T-helper 9 cell (primary cell): ENCODE measurements around the gene SPRED2.

Experiments
- DNase-seq: peaks from one replicate; pipeline ENCODE4 v3.0.0-alpha.2; 2020

SPRED2 gene

DNA sequence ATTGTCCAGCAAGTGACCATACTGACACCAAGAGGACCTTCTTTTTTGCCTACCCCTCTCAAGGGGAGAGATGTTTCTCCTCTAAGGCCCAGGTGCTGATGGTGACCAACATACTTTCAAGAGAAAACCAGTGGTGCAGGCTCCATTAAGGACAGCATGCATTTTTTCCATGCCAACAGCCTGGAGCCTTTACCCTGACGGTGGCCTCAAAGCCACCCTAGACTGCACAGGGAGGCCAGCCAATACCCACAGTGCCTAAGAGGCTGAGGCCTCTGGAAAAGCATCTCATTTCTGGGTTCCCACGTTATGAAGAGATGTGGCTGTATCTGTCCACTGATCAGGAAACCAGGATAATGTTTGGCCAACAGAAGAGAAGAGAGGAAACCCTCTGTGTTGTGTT lies 19.3 kb downstream of the SPRED2 start:
- DNase-seq, result no peak

DNA sequence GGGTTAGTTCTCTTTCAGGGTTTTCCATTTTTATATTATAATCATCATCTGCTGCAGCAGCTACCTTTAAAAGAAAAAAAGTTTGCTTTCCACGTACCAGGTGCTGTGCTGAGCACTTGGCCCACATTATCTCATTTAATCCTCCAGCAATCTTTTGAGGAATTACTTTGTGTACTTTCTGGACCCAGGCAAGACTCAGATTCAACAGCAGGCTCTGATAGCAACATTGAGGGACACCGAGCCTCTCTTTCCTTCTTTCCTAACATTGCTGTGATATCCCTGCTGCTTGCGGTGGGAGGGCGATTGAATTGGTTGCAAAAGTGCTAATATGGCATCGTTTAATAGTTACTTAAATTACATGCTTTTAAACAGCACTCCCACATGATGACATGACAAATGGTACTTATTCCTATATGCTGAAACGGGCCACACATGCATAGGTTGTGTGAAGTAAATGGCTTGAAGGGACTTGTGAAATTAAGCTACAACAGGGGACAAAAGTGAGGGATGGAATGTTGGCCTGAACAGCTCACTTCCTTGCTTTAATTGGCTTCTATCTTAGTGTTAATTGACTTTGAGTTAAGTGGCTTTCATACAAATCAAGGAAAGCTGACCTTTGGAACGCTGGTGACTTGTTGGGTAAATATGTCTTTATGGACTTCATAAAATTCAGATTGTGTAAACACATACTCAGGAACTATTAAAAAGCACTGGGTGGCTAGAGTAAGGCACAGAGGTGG lies 21.2 kb downstream of the SPRED2 start:
- no peak for DNase-seq

DNA sequence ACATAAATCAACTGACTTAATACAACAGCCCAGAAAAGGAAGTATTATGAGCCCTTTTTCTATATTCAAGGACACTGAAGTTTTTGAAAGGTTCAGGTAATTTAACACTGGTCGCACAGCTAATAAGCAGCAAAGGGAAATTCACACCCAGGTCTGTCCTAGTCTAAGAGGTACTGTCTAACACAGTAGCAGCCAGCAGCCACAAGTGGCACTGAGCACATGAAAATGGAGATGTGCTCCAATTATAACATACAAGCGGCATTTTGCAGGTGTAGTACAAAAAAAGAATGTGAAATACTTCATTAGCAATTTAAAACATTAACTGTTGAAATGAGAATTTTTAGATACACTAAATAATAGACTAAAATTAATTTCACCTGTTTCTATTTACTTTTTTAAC lies 23.4 kb downstream of the SPRED2 start:
- DNase-seq, result no peak

DNA sequence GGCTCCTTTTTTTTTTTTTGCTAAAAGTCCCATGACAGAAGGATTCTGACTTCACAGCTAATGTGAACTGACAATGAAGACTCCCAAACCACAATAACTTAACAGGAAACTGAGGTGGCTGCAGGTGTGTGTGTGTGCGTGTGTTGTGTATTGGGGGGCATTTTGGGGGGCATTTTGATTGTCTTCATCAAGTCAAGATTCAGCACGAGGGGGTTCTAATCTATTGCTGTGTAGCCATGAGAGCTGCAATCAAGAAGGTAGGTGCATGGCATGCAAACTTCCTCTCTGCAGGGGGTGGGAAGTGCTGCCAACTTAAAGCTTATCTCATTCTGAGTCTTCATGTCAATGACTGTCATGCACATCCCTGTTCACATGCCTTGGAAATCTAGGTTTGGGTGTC lies 25.2 kb downstream of the SPRED2 start:
- no peak for DNase-seq

DNA sequence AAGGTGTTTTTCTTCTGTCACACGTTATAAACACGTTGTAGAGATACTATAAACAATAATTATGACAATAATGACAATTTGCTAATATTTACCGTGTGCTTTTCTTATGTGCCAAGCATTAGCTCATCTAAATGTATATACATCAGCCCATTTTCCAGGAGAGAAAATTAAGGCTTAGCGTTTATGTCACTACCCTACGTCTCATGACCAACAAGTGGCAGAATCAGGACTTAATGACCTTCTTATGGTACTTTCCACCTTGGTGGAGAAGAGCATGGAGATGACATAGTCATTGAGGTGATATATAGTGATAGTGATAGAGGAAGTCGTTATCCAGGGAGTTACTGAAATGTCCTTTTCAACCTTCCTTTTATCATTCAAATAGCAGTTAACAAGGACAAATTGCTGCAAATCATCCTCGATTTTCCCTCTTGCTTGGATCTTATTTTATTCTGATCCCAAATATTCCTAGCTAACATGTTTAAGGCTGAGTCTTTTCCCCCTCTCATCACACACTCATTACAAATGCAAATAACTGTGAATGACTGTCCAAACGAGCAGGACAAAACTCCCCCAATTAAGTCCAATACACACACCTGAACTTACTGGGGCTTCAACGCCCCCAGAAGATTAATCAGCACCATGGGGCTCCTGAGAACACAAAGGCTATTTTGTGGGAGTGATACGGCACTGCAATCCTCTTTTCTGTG lies 27.3 kb downstream of the SPRED2 start:
- no peak for DNase-seq

DNA sequence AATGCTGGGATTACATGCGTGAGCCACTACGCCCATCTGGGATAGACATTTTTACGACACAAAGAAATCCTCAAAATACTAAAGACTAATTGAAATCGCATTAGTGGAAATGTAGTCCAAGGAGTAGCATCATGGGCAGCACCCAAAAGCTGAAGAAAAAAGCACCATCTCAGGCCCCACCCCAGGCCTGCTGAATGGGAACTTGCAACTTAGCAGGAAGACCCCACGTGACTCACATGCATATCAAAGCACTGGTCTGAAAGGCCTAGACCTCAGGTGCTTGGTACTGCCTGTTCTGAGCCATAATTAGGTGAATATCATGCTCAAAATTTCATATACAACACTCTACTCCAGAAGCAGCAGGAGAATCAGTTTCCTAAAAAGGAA lies 28.9 kb downstream of the SPRED2 start:
- DNase-seq, result no peak

DNA sequence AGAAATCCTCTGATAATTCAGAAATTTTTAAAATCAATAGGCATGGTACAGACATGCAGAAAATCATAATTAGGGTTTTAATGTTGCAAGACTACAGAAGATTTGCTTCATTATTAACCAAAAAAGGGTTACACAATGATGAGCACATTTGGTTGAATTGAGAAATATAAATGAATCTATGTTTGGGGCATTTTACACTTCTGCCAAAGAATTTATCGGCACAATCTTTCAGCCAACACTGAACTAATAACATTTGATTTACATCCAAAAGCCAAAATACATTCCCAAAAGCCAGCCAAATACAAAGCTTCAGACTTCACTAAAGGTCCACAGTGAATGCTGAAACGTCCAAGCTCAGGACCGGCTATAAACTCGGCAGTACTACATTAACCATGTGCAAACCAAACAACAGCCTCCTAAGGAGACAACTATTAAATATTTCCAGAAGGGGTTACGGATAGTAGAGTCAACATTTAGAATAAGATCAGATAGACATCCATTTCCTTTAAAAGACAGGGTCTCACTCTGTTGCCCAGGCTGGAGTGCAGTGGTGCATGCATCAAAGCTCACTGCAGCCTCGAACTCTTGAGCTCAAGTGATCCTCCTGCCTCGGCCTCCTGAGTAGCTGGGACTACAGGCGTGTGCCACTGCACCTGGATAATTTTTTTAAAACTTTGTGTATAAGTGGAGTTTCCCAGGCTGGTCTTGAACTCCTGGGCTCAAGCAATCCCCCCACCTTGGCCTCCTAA lies 29.4 kb downstream of the SPRED2 start:
- DNase-seq, result no peak

DNA sequence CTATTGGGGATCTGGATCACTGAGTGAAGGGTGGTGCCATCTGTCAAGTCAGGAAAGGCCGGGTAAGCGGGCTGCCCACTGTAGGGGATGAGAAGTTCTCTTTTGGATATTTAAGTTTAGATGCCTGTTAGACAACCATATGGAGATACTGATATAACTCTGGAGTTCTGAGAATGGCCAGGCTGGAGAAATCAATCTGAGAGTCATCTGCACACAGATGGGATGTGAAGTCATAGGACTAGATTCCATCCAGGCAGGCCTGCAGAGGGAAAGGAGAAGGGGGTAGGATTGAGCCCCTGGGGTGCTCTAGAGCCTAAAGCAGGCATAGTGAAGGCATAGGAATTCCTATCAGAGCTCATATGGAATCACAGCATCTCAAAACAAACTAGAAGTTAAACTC lies 30.1 kb downstream of the SPRED2 start:
- no peak for DNase-seq

DNA sequence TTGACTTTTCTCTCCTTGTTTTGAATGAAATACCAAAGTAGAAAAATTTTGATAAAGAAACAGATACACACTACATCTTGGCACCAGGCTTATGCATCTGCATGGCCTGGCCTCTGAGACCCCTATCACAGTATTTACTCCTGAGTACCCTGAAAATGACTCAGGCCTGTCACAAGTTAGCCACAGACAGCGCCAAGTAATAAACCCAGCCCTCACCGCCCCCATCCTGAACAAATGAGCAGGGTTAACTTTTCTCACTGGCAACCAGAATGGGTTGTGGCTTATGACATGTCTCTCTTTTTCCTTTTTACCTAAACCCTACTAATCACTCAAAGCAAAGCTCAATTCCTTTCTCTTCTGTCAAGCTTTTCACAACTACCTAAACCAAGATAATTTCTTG lies 35.3 kb downstream of the SPRED2 start:
- no peak for DNase-seq

DNA sequence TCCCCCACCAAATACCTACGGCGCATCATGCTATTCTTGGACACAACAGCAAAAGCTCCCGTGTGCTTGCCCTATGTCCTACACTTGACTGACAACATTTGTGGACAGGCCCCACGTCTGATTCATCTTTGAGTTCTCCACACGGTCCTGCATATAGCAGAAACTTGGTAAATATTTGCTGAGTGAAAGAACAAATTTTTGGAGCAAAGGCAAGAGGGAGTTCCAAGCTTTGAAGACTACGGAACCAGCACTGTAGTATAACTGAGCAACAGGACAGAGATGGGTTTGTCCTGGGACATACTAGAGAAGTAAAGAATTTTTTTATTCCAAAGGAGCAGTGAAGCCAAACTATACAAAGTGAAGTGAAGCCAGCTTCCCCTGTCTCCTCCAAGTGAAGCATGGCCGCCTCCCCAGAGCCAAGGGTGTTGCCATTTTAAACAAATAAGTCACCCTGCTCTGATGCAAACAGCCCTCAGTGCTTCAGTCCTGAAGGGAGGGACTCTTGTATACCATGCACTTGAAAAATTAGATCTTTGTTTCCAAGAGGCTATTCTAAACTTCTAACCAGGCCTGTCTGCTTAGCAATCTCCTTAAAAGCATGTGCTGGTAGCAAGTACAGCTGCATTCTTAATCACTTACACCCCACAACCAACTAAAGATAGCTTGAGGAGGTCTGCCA lies 35.9 kb downstream of the SPRED2 start:
- no peak for DNase-seq

DNA sequence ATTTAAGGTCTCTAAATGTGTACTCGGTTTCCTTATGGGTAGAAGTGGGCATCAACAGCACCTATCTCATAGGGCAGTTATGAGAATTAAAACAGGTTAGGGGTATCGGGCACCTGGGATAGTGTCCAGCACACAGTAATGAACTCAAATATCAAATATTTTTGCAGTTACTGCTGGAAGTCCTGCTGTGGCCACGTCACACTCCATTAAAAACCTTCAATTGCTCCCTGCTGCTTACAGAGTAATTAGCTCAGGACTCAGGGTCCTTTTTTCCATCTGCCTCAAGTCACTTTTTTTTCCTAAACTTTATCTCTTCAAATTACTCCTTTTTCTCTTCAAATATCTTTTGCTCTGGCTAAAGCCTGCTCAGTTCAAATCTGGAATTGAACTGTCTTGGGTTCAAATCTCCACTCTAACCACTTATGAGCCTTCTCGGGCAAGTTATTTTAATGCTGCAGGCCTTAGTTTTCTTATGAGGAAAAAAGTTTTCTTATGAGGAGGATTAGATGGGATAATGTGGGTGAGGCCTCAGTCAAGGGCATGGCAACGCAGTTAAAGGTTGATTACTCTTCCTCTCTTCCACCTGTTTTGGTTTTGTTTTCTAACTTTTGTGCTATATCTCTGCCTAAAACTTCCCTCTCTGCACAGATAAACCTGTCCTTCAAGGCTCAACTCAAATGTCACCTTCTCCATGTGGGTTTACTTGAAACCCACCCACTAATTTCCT lies 36.6 kb downstream of the SPRED2 start:
- no peak for DNase-seq

DNA sequence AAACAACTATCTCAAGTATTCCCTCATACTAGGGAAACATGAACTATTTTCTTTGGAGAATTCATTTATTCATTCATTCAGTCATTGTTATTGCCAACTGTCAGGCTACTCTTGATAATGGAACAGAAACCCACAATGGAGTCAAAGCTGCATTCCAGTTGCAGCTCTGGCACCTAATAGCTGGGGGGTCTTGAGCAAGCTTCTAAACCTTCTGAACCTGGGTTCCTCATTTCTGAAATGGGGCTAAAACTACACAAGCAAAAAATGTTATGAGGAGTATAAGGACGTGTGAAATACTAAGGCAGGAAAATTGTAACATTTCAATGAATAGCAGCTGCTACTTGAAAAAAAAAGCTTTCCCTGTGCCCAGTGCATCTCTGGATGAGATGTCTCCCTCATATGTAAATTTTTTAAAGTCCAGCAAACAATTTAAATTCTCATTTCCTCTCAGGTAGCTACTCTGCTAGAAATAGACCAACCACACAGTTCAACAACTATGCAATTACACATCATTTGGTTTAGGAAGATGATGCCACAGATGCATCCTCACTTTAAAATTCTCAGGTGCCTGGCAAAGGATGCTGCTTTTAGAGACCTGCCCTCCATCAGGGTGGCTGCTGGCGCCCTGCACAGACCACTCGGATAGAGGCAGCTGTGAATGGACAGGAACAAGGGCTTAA lies 38.5 kb downstream of the SPRED2 start:
- no peak for DNase-seq

DNA sequence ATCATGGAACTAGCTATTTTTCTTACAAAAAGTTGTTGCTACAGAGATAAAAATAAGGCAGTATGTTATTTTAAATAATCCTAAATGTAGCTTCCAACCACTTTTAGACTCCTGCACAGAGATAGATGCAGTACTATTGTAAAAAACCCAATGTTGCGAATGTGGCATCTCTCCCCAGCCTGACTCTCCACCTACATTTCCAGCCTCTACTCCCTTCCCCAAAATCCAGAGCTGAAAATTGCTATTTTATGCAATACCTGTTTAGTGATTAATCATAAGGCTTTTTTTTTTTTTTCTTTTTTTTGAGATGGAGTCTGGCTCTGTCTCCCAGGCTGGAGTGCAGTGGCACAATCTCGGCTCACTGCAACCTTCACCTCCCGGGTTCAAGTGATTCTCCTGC lies 39.4 kb downstream of the SPRED2 start:
- DNase-seq, result no peak

DNA sequence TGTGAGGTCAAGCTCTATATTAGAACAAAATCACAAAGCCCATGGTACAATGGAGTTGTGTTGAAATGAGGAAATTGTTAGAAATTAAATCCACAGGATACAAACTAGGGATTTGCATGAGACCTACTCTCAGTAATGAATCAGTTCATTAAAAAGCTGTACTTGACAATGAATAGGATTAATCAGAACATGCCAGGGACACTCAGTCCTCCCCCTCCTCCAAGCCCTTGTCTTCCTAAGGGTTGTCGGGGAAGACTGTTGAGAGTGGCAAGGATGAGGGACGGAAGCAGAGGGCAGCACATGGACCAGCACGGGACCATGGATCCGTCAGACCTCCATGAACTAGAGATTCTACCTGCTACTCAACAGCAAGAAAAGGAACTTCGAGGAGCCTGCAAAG lies 39.8 kb downstream of the SPRED2 start:
- DNase-seq, result no peak

DNA sequence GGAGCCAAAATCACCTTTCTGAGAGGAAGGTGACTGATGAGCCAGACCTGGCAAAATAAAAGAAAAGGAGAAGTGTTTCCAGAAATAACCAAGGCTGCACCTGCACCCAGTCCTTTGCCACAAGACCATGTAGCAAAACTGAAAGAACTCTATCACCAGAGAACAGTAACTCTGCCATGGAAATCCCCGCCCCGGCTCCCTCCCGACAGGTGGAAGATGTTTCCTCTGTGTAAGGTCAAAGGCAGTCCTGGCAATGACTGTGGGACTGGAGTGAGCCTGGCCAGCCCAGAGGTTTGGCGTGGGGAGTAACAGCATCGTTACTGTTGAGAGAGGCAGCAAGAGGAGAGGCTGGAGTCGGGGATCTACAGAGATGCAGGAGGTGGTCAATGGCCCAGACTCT lies 42.3 kb downstream of the SPRED2 start:
- no peak for DNase-seq

DNA sequence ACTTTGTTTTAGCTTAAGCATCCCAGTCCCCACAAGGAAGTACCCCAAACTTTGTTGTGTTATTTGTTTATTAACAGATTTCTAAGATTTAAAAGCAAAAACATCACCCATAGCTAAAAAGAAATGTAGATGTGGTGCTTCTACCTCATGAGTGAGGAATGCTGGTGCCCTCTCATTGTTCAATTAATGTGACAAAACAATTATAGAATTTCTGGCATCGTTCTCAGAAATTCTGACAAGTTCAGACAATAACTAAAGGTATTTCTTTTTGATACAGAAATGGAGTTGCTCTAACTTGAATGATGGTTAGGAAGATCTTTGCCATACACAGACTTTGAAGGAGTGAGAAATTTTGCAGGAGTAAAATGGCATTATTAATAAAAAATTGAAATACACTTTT lies 42.9 kb downstream of the SPRED2 start:
- no peak for DNase-seq

DNA sequence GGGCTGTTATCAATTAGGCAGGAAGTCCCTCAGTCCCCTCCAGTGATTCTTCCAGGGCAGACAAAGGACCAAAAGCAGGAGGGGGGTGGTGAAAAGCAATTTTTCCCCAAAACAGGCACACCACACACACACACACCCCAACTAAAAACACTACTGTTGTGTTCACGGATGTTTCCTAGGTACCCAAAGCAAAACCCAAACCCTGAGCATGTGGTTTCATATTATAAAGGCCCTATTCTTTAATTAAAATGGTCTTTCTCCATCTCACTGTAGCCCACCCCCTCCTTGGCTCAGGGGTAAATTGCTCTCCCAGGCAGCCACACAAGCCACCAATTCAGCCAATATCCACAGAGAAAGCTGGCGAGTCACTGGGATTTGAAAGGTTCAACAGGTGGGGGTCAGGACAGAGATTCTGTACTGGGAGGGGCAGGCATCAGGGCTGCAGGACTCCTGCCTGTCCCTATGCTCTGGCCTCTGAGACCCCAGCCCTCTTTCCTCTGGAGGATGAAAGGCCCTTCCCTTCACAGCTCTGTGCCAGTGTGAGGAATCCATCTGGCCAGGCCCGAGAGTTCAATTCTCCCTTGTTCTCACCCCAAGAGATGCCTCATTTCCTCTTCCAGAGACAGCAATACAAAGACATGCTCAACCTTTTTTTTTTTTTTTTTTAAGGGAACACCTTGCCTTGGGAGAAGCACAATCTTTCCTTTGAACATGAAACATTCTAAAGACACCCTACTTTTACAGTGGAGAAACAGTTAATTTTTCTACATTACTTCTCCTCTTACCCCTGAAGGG lies 43.6 kb downstream of the SPRED2 start:
- DNase-seq, result no peak

DNA sequence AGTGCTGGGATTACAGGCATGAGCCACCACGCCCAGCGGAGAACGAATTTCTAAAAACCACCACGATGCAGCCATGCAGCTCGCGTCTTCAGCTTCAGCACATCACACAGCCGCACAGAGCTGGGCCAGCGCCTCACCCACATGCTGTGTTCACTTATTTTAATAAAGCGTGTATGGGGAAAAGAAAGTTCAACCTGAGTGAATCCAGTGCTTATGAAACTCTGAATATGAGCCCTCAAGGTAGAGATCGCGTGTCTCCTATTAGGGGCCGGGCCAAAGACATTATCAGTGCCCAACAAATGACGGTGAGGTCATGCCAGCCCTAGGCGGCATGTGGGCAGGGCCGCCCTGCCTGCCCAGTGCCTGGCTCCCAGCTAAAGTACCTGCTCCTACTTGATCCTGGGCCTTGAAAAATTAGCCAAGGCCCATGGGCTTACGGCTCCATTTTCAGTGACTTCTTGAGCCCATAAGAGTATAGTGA lies 44.3 kb downstream of the SPRED2 start:
- DNase-seq, result no peak

DNA sequence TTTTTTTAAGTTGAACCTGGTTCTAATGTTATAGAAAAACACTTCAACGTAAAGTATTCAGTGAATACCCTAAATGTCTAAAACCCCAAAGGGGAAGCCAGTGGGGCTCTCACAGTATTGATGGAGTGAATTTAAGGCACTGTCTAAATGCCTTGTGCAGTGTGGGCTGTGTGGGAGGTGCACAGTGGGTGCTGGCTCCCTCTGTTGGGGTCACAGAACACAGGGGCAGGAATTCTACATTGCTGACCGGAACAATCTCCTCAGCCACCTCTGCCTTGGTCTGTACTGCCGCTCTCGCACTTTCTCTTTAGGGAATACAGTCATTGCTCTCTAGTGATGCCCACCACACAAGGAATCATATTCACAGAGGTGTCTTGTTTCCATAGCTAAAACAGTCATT lies 45.4 kb downstream of the SPRED2 start:
- no peak for DNase-seq

DNA sequence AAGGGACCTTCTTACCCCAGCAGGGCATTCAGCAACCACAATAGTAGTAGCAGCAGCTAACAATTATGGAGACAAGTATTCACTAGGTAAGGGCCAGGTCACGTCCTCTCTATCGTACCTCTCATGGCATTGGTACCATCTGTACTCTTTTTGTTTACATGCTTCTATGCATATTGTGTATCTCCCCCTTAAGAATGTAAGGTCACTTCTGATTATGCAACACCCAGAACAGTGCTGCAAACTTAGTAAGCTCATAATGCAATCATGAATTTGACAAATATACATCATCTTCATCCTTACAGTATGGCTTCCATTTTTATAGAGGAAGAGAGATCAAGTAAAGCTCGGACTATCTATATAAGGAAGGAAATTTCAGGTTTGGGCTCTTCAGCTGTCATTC lies 46.1 kb downstream of the SPRED2 start:
- DNase-seq, result no peak
